ENCODE measurements around the gene MRPS6. TPM values are rescaled to one million over a fixed set of nuclear protein-coding genes. Genes with fewer than 3 reads are reported as not detected.
A peak's percentile ranks its signal among the peaks of the same experiment; 100 is the strongest.

MRPS6 gene
- total RNA-seq, 2 donors from 2014 or later, result 221 to 282 TPM

DNA sequence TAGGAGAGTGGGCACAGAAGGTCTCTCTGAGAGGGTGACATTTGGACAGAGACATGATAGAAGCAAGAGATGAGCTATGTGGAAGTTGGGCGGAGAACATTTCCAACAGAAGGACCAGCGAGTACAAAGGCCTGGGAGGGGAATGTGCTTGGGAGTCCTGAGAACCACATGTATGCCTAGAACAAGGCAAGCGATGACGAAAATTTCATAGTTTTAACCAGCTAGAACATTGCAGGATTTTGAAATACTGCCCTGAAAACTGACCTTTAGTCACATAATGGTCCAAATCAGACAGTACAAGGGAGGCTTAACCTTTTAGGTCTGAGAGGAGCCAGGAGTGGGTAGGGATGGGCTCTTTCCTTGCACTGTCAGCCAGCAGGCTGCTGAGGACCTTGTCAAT is 68.0 kb downstream of the MRPS6 start:
- no peaks in the 10 kb centered on the region for H3K27me3 ChIP-seq (ENCODE audit: control insufficient read depth, insufficient read depth, low read length, poor library complexity, severe bottlenecking)
- TF ChIP-seq, protein P1, sequence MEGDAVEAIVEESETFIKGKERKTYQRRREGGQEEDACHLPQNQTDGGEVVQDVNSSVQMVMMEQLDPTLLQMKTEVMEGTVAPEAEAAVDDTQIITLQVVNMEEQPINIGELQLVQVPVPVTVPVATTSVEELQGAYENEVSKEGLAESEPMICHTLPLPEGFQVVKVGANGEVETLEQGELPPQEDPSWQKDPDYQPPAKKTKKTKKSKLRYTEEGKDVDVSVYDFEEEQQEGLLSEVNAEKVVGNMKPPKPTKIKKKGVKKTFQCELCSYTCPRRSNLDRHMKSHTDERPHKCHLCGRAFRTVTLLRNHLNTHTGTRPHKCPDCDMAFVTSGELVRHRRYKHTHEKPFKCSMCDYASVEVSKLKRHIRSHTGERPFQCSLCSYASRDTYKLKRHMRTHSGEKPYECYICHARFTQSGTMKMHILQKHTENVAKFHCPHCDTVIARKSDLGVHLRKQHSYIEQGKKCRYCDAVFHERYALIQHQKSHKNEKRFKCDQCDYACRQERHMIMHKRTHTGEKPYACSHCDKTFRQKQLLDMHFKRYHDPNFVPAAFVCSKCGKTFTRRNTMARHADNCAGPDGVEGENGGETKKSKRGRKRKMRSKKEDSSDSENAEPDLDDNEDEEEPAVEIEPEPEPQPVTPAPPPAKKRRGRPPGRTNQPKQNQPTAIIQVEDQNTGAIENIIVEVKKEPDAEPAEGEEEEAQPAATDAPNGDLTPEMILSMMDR (conservative IDR thresholded peaks at IDR 0.05), result no peak
- no peak overlapping the region for H3K9ac ChIP-seq (ENCODE audit: extremely low read depth, low read length, poor library complexity, severe bottlenecking)
- Mint-ChIP-seq H3K4me1 (no peaks in the 10 kb centered on the region), H3K36me3 (ENCODE audit: low read depth) (peaks cover 90% of the 10 kb centered on the region), H3K9me3 (peaks cover 61% of the 10 kb centered on the region), H3K27me3 (ENCODE audit: insufficient read depth) (no peaks in the 10 kb centered on the region), H3K4me3 (no peak overlapping the region), H3K27ac (no peak overlapping the region)
- H3K9me3 ChIP-seq (ENCODE audit: control insufficient read depth, low read length), result peaks cover 81% of the 10 kb centered on the region
- WGBS, 2 experiments (ENCODE audit: insufficient coverage in 1 of 2, insufficient read length in 1 of 2), result 93 to 95% methylated on average over 4 of the region's 4 CpGs
- H3K27ac ChIP-seq (ENCODE audit: low read depth, low read length), result no peak overlapping the region
- DNase-seq, result no peak
- no peak overlapping the region for H3K4me3 ChIP-seq (ENCODE audit: low read length)
- H3K4me1 ChIP-seq (ENCODE audit: control insufficient read depth, insufficient read depth, low read length), result no peaks in the 10 kb centered on the region
- H3K36me3 ChIP-seq (ENCODE audit: control insufficient read depth, insufficient read depth, low read length), result peaks cover 83% of the 10 kb centered on the region

DNA sequence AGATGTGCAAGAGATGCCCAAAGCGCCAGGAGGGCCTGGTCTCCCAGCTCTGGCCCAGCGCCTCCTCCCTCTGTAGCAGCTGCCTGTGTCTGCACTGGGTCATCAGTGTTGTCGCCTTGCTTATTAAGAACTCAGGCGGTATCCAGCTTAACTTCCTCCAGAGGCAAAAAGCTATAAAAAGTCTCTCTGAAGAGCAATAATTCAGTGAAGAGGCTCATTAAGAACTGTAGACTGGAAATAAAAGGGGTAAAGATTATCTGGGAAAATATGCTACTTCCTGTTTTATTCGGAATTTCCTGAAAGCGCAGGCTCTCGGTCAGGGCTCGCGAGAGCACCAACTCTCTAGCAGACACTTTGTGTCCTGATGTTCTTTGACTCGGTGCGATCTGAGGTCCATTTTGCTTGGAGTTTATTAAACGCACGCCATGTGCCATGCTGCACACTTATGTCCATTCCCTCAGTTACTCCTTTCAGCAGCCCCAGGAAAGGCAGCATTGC is 70.4 kb downstream of the MRPS6 start:
- Histone ChIP-seq H3K9ac (ENCODE audit: extremely low read depth, low read length, poor library complexity, severe bottlenecking) (no peak overlapping the region), H3K27ac (ENCODE audit: low read depth, low read length) (no peak overlapping the region), H3K4me3 (ENCODE audit: low read length) (peak overlapping the region; percentile 56), H3K9me3 (ENCODE audit: control insufficient read depth, low read length) (peaks cover 64% of the 10 kb centered on the region), H3K4me1 (ENCODE audit: control insufficient read depth, insufficient read depth, low read length) (no peaks in the 10 kb centered on the region), H3K36me3 (ENCODE audit: control insufficient read depth, insufficient read depth, low read length) (peaks cover 70% of the 10 kb centered on the region), H3K27me3 (ENCODE audit: control insufficient read depth, insufficient read depth, low read length, poor library complexity, severe bottlenecking) (no peaks in the 10 kb centered on the region)
- Mint-ChIP-seq H3K27me3 (ENCODE audit: insufficient read depth) (no peaks in the 10 kb centered on the region), H3K4me1 (peaks cover 12% of the 10 kb centered on the region), H3K9me3 (peaks cover 43% of the 10 kb centered on the region), H3K27ac (no peak overlapping the region), H3K4me3 (no peak overlapping the region), H3K36me3 (ENCODE audit: low read depth) (peaks cover 87% of the 10 kb centered on the region)
- TF ChIP-seq, protein P1 (conservative IDR thresholded peaks at IDR 0.05), result no peak
- DNase-seq, result no peak
- WGBS, 2 experiments (ENCODE audit: insufficient coverage in 1 of 2, insufficient read length in 1 of 2), result 93 to 97% methylated on average over 13 of the region's 13 CpGs

DNA sequence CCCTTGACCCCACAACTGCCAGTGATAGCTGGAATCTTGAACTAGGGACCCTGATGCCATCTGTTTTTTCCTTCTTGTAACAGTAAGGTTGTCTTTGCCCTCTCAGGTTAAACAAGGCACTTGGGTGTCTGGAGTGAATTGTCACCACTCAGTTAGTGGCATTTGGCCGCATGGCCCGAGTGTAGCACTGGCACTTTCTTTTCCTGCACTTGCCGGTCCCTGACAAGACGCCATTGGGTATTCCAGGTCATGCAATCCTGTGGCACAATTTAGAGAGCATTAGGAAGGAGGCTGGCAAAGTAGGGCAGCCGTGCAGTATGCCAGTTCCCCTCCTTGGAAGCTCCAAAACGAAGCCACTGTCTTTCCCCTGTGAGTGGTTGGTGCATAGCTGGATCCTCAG is 70.8 kb downstream of the MRPS6 start:
- Histone ChIP-seq H3K27ac (ENCODE audit: low read depth, low read length) (no peak overlapping the region), H3K4me1 (ENCODE audit: control insufficient read depth, insufficient read depth, low read length) (no peaks in the 10 kb centered on the region), H3K27me3 (ENCODE audit: control insufficient read depth, insufficient read depth, low read length, poor library complexity, severe bottlenecking) (no peaks in the 10 kb centered on the region), H3K9ac (ENCODE audit: extremely low read depth, low read length, poor library complexity, severe bottlenecking) (no peak overlapping the region), H3K36me3 (ENCODE audit: control insufficient read depth, insufficient read depth, low read length) (peaks cover 73% of the 10 kb centered on the region), H3K9me3 (ENCODE audit: control insufficient read depth, low read length) (peaks cover 67% of the 10 kb centered on the region), H3K4me3 (ENCODE audit: low read length) (peak overlapping the region; percentile 56)
- TF ChIP-seq, protein P1 (conservative IDR thresholded peaks at IDR 0.05), result no peak
- Mint-ChIP-seq H3K4me3 (no peak overlapping the region), H3K4me1 (peaks cover 12% of the 10 kb centered on the region), H3K27ac (no peak overlapping the region), H3K9me3 (peaks cover 43% of the 10 kb centered on the region), H3K27me3 (ENCODE audit: insufficient read depth) (no peaks in the 10 kb centered on the region), H3K36me3 (ENCODE audit: low read depth) (peaks cover 89% of the 10 kb centered on the region)
- WGBS, 2 experiments (ENCODE audit: insufficient coverage in 1 of 2, insufficient read length in 1 of 2), result 95 to 97% methylated on average over 5 to 6 of the region's 6 CpGs
- no peak for DNase-seq
